ENCODE data around the gene RBM42. TPM values are rescaled to one million over a fixed set of nuclear protein-coding genes. Genes with fewer than 3 reads are reported as not detected.

The RBM42 gene
- total and polyA plus RNA-seq, 9 of the 15 experiments (the other 6 are each of a cell fraction or from before 2014, with no cell fraction given): 5.7 to 149 (median 32.4) TPM

- TF ChIP-seq MLX (CRISPR knock-in tag; conservative IDR thresholded peaks at IDR 0.05) (no peak), XRCC5 (IDR thresholded peaks at IDR 0.05; ENCODE audit: low read depth, low read length) (no peak), E2F1 (CRISPR knock-in tag; IDR thresholded peaks at IDR 0.05) (peak; percentile 95), ZNF586 (CRISPR knock-in tag; conservative IDR thresholded peaks at IDR 0.05) (no peak), FOXA3 (CRISPR knock-in tag; conservative IDR thresholded peaks at IDR 0.05 in 1 of 2, IDR thresholded peaks at IDR 0.05 in 1 of 2) (0 out of 4 replicates have a peak, but pooled peaks of 1 of the 2 experiments have one; percentile 24), SP1 (CRISPR knock-in tag; IDR thresholded peaks at IDR 0.05) (peak; percentile 73), EHMT2 (IDR thresholded peaks at IDR 0.05) (no peak), TRIM24 (IDR thresholded peaks at IDR 0.05) (no peak), MYNN (IDR thresholded peaks at IDR 0.05) (no peak), MYNN (CRISPR knock-in tag; IDR thresholded peaks at IDR 0.05) (no peak), ZFP30 (CRISPR knock-in tag; IDR thresholded peaks at IDR 0.05; ENCODE audit: borderline replicate concordance) (no peak), RBM34 (IDR thresholded peaks at IDR 0.05; ENCODE audit: borderline replicate concordance, insufficient read depth, low read length) (no peak), MEF2A (IDR thresholded peaks at IDR 0.05; ENCODE audit: control insufficient read depth, low read depth, low read length) (no peak), NR1H2 (CRISPR knock-in tag; IDR thresholded peaks at IDR 0.05) (no peak), PHB2 (IDR thresholded peaks at IDR 0.05; ENCODE audit: low read depth) (no peak), ZNF384 (IDR thresholded peaks at IDR 0.05; ENCODE audit: low read depth, low read length) (no peak), MCM2 (IDR thresholded peaks at IDR 0.05; ENCODE audit: low read depth) (no peak), ZNF699 (CRISPR knock-in tag; IDR thresholded peaks at IDR 0.05; ENCODE audit: insufficient replicate concordance) (no peak), GABPB2 (CRISPR knock-in tag; conservative IDR thresholded peaks at IDR 0.05) (peak; percentile 66; the same call in 1 of the 2 replicates), ZNF217 (CRISPR knock-in tag; IDR thresholded peaks at IDR 0.05) (no peak), CSDE1 (IDR thresholded peaks at IDR 0.05) (peak in 1 of 2 experiments; percentile 98; a peak in 2 of 4 replicates), ZBTB43 (CRISPR knock-in tag; IDR thresholded peaks at IDR 0.05) (no peak)
Observed at GRCh38 chr19:35612559-35613321, 16.1 kb upstream of the RBM42 start, which contains the start of gene HAUS5 (continued).

Measured in K562 (cell line).